ENCODE measurements around the gene ROM1.
A peak's percentile ranks its signal among the peaks of the same experiment; 100 is the strongest.

ROM1 gene

DNA sequence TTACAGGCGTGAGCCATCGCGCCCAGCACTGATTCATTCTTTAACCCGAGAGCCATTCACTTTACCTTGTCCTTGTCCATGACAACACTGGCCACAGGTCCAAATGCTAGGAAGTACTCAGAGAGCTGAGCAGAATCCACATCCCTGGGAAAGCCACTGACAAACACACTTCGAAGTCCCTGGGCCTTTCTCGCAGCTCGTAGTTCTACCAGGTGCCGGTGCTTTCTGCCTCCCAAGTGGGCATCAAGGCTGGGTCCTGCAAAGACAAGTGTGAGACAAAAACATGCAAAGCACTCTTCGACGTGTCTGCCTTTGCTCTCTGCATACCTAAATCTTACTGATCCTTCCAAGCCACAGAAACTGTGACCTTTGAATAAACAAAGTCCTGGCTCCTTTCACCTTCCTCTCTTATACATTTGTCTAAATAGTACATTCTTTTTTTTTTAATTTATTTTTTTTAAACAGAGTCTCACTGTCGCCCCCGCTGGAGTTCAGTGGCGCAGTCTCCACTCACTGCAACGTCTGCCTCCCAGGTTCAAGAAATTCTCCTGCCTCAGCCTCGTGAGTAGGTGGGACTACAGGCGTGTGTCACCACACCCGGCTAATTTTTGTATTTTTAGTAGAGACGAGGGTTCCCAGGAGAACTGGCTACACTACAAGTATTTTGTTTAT is 24.0 kb upstream of the ROM1 start:
- DNase-seq (ENCODE audit: low spot score): no peak

DNA sequence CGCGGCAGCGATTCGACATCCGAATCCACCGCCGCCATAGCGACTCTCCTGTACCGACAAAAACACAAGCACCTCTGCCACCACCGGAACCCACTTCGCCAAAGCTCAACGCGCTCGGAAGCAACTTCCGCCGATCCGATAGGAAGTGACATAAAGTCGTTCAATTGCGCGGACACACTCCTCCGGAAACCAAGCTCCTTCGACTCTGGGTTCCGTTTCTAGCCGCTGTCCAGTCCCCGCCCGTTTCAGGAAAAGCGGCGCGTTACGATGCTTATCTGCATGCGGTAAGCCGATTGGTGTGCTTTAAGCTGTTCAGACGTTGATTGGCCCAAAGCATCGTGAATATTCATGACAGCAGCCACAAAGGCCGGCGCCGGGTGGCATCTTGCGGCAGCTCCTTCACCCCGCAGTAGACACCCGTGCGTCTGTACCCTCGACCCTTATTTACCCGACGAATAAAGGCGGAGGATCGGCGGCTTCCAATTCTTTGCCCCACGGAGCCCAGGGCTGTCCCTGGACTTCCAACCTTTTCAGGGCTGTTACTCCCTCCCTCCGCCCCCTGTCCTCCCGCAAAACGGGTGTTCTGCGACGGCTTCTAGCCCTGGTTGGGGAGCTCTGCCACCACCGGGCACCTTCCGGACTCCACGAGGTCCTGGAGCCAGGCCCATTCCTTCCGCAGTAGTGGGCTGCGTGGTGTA is 21.5 kb upstream of the ROM1 start, which contains the start of gene TUT1:
TSS of gene TUT1 (minus strand) at position 76 of the 698 bp plus-strand sequence. CDS start at position 38, 38 bp downstream.
- DNase-seq (ENCODE audit: low spot score): peak; percentile 97

DNA sequence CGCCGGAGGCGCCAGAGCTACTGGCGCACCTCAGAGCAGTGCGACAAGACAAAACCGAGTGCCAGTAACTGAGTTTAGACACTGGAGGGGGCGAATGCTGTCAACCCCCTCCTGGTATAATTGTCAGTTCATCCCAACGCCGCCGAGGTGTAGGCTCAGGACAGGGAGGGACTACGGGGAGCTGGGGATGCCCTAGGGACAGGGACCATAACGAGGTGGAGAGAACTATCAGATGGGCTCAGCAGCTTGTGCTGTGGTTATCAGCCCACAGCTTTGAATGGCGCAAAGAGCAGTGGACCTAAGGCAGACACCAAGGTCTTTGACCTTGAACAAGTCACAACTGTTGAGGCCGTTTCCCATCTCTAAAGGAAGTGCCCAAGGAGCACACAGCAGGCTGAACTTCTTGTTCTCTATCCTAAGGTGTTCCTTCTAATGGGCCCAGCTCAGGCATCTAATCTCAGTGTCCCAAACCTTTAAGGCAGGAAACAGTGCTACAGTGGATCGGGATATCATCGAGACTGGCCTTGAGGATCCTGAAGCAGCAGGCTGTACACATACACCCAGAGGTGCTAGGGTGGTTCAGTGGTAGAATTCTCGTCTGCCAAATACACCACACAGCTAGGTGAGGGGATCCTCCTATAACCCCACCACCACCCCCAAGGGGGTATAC is 20.8 kb upstream of the ROM1 start:
- no peak for DNase-seq (ENCODE audit: low spot score)

DNA sequence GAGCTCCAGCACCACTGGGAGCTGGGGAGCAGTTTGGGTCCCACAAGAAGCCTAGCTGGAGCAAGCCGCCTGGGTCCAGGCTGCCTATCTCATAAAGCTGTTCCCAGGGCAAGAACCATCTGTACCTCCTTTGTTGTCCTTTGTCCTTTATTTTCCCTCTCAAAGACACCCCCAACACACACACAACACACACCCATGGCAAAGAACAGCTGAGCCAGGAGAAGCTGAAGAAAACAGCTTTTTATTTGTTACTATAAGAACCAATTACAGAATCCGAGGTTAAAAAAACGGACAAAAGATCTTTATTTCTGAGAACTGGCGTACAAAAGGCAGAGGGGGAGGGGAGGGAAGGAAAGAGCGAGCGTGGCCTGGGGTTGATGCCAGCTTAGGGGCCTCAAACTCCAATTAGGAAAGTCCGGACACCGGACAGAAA is 20.1 kb upstream of the ROM1 start:
- no peak for DNase-seq (ENCODE audit: low spot score)

DNA sequence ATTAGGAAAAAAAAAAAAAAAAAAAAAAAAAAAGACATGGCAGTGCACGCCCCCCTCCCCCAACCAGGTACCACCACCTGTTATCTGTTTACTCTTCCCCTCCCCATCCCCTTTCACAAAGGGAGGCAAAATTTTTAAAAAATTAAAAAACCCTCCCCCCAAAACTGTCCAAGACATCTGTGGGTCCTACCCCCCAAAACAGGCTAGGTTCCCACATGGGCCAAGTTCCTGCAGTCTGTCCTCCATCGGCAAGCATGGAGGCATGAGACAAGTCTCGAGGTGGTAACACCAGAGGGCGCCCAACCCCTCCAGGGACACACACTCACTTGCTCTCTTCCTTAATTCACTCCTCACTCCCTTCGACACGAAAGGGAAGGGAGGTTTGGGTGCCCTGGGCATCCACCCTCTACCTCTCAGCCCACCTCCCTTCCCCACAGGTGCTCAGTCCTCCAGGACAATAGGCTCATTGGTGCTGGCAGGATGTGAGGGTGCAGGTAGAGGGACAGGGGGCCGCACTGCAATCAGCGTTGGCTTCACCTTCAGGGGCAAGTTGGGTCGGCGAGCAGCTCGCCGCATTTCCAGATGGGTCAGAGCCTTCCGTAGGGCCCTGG is 19.5 kb upstream of the ROM1 start:
- peak; percentile 80 for DNase-seq (ENCODE audit: low spot score)

DNA sequence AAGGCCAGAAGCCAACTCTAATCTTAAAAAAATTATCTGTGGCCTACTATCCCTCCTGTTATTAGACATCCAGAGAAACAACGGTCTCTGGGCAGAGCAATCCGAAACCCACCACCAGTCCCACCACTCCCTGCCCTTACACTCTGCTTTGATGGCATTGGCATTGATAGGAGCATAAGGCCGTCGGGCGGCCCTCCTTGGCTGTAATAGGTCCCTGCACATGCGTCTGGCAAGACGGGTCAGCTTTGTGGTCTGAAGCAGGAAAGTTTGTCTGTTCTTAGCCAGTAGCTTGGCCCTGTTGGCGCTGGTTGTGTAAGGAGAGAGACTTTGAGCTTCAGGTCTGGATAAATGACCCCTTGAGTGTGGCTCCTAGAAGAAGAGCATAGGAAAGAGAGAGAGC is 17.9 kb upstream of the ROM1 start:
- DNase-seq (ENCODE audit: low spot score): no peak

DNA sequence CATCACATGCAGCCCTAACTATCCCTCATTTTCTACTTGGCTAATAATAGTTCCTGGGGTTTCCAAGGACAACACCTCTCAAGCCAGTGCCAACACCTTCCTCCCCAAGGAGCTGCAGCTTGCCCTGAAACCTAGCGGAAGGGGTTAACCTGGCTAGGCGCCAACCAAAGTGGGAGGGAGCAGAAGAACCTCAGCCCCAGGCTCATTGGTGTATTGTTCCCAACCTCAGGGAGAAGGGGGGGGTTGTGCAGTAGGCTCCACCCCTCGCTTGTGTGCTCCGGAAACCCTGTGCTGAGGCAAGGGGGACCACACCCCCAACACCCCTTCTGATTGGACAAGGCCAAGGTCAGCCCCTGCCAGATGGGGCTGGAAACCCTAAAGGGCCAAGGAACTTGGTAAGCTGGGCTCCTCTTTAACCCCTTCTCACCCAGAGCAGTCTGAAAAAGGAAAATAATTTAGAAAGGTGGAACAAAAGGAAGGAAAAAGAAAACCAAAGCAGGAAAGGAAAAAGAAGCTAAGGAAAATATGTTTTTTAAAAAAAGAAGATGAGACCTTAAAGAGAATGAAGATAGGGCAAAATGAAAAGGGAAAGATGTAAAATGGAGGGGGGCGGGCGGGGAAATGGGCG is 13.9 kb upstream of the ROM1 start:
- peak; percentile 99 for DNase-seq (ENCODE audit: low spot score)

DNA sequence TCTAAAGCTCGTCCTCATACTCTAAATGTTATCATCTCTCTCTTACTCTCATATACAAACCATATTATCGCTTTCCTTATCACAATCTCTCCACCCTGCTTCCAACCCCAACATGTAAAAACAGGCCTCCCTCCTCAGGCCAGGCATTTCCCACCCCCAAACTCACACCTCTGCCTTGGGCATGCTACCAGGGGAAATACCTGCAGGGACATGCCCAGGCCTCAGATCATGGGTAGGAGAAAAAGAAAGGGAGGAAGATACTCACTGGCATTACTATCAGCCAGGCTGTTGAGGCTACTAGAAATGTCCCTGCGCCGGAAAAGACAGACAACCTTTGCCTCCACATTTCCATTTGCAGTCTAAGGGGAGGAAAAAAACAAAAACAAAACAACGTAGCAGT is 13.2 kb upstream of the ROM1 start:
- no peak for DNase-seq (ENCODE audit: low spot score)

DNA sequence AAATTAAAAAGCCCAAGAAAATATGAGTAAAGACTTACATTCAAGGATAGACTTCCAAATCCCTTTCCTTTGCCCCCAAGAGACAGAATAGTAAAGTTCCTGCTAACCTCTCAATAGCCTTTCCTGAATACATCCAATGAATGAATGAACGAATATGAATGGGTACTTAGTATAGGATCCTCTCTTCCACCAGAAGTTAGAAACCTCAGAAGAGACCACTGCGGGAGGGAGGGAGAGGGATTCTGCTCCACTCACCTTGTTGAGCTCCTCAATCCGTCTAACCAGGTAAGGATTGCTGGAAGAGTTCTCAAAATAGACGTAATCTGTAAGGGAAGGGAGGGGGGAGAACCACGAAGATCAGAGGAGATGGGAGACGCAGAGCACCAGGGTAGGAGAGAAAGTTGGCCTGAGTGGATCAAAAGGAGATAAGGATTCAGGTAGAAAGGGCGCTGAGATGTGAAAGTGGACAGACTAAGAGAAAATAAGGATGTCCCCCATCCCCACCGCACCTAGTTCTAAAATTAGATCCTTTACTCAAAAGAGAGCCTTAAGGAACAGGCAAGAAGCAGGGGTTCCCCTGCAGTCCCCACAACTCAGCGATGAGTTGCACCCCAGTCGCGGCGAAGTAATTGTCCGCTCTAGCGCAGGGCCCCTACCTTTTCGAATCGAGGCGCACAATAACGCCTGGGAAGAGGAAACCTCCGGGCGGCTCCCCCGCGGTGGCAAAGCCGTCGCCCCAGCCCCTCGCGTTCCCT is 12.5 kb upstream of the ROM1 start:
- DNase-seq (ENCODE audit: low spot score): no peak

DNA sequence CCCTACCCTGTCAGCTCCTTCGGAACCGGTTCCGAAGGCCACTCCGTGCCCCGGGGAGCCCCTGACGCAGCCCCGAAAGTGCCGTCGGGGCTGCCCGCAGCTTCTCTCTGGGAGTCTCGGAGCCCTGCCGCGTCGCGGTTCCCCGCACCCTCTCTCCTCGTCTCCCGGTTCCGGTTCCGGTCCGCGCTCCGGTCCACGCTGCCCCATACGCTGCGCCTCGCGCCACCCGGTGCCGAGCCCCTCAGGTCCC is 12.0 kb upstream of the ROM1 start:
- DNase-seq (ENCODE audit: low spot score): peak; percentile 36

DNA sequence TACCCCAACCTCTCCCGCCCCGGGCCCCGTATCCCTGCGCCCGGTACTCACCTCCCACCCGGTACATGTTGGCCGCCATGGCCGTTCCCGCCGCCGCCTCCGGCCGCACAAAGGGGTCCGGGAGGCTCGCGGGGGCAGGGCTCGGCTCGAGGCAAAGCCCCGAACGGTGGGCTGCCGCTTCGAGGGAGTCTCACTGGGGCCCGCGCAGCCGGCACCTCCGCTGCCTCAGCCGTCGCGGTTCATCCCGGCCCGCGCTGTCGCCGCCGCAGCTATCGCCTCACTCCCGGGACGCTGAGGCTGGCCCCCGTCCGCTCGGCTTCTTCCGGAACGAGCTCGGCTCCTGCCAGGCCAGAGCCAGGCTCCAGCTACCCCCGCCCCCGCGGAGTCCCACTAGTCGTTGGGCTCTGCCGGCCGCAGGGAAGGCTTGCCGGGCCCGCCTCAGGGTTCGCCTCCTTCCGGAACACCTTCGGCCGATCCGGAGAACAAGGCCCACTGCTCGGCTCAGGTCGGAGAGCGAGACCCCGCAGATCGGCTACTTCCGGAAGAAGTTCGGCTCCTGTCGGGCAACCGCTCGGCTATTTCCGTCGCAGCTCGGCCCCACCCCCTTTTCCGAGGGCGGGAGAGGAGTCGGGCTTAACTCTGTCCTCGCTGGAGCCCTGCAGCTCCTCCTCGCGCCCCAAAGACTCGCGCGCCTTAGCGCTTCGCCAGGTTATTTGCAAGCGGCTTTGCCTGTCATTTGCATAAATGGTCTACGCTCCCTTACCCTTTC is 11.5 kb upstream of the ROM1 start, which contains the start of gene MTA2:
TSS of gene MTA2 (minus strand) at position 494 of the 769 bp plus-strand sequence. CDS start at position 79, 415 bp downstream.
- DNase-seq (ENCODE audit: low spot score): peak; percentile 98

DNA sequence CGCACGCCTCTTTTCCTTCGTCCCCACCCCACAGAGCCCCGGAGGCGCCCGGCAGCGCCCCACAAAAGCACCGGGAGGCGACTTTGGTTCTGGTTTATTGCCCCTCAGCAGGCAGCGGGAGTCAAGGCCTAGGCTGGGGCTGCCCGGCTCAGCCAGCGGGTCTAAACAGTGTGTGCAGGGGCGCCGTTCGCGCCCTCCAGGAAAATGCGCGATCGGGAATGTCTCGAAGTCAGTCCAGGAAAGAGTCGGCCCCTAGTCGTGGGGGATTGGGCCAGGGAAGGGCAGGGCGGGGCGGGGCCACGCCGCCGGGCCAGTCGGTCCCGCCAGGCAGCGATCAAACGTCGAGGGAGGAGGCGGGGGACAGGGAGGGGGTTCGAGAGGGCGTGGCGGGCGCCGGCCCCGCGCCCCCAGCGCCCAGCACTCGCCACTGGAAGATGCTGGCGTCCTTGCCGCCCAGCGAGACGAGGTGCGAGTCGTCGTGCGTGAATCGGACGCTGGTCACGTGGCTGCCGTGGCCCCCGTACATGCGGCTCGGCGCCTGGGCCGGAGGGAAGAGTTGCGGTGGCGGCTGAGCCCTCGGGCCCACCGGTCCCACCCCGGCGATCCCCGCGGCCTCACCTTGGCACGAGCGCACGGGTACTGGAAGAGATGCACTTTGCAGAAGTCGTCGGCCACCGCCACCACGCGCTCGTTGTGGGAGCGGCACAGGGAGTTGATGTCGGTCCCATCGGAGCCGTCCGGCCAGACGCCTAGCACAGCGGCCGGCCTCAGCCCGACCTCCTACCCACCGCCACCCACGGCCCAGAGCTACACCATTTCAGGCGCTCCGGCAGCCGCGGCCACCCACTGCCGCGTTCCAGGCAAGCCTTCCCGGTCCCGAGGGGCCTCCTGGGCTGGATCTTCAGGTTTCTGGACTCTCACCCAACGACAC is 10.7 kb upstream of the ROM1 start:
- peak; percentile 39 for DNase-seq (ENCODE audit: low spot score)

DNA sequence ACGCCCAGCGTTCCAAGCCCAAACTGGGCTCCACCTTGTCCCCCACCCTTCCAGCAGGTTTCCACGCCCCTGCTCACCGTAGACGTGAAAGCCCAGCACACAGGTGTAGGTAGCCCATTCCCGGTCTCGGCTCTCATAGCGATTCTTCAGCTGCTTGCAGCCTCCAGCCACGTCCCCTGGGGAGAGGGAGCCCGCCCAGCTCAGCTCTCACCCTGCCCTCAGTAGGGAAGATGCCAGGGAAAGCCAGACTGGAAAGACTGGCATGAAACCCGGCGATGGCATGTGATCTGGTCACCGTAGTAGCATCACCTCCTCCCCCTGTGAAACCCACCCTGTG is 10.0 kb upstream of the ROM1 start:
- DNase-seq (ENCODE audit: low spot score): no peak

DNA sequence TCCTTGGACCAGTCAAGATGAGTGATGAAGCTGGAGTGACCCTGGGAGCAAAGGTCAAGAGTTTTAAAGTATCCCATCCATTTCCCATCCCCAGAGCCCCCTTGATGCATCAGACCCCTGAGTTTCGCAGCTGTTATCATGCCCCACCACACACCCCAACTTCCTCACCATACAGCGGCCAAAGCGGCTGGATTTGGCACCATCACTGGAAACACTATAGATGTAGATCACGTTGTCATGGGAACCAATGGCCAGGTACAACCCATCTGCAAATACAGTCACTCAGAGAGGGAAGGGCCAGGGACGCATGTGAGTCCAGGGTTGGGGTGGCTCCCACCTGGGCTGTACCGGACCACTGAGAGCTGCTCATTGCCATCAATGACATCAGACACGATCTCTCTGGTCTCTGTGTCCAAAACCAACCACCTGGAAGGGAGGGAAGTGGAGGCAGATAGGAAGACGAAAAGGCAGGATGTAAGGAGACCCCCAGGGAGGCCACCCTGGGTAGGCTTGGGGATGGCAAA is 9.2 kb upstream of the ROM1 start:
- DNase-seq (ENCODE audit: low spot score): no peak

DNA sequence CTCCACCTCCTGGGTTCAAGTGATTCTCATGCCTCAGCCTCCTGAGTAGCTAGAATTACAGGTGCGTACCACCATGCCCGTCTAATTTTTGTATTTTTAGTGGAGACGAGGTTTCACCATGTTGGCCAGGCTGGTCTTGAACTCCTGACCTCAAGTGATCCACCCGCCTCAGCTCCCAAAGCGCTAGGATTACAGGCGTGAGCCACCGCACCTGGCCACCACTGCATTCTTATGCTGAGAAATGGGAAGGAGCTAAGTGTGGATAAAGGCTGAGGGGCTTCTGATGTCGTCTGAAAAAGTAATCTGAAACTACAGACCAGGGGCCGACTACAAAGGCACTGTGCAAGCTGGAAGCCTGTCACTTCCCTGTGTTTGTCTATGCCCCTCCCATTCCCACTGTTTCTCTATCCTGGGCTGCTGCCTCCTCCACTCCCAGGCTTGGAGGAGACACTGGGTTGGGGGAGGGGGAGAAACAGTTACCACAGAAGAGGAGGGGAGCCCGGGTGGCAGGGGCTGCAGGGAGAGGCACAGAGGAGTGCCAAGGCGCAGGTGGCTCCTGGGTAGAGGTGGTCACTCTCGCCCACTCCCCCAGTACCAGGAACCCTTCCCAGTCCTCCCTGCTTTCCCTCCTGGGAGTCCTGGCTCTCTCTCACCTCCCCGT is 8.5 kb upstream of the ROM1 start:
- DNase-seq (ENCODE audit: low spot score): no peak

DNA sequence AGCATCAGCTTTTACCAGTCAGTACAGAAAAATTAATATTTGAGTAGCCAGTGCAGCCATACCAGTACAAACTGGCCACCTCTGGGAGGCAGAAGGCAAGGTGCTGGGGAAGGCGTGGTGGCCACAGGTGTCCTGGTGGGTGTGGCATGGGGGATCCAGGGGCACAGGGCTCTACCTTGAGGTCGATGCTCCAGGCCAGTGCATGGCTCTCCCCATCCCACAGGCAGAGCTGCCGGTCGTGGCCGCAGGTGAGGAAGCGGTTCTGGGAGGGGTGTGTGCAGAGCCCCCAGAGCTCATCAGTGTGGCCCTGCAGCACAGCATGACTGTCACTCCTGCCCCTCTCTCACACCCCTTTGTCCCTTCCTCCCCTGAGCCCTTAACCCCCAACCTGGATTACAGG is 7.6 kb upstream of the ROM1 start:
- DNase-seq (ENCODE audit: low spot score): no peak

DNA sequence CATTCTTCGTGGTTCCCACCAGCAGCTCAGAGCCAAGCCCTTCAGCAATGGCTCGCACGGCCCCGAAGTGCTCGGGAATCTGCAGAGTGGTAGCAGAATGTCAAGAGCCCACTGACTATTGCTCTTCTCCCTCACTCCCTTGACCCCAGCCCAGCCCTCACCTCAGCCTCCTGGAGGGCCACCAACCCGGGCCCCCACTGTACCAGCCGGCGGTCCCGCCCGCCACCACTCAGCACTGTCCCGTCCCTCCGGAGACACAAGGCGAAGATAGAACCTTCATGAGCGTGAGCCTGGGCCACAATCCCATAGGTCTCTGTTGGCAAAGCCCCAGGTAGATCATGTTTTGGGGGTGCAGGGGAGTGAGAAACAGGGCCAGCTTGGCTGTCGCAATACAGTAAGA is 7.2 kb upstream of the ROM1 start:
- no peak for DNase-seq (ENCODE audit: low spot score)

DNA sequence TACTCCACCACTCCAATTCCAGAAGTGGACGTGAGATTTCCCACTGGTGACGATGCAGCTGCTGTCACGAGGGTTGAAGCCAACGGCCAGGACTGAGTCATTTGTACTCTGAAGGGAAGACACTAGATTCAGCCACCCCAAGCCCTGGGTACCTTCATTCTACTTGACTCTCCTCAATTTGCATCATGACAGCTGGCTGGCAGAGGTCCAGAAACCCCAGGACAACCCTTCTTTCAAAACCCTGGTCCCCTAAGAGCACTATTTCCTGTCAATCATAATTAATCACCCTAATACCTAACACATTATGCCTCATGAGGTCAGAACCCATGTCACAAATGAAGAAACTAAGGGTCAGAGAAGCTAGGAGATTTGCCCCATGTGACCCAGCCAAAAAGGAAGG is 5.3 kb upstream of the ROM1 start:
- DNase-seq (ENCODE audit: low spot score): no peak

DNA sequence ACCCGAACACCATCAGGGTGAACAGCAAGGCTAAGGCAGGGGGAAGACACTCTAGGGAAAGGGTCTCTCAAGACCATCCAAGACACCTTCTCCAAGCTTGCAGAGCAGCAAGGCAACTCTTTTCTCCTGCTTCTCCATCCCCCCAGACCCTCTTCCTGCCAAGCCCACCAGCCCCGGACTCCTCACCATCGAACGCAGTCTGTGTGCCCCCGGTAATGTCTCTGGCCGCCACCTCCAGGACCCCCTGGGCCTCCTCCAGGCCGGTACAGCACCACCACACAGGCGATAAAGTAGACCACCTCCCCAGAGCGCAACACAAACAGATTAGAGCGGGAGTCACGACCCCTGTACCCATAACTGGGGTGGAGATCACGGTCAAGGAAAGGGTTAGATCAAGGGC is 4.3 kb upstream of the ROM1 start:
- no peak for DNase-seq (ENCODE audit: low spot score)
